Midbrain (tissue), 1 donor: Measurements from ENCODE around the gene PAPOLB.

ENCODE experiments used
- DNase-seq: peaks from one replicate; lab custom pipeline; 2025; lab: John Stamatoyannopoulos, UW

Gene PAPOLB

DNA sequence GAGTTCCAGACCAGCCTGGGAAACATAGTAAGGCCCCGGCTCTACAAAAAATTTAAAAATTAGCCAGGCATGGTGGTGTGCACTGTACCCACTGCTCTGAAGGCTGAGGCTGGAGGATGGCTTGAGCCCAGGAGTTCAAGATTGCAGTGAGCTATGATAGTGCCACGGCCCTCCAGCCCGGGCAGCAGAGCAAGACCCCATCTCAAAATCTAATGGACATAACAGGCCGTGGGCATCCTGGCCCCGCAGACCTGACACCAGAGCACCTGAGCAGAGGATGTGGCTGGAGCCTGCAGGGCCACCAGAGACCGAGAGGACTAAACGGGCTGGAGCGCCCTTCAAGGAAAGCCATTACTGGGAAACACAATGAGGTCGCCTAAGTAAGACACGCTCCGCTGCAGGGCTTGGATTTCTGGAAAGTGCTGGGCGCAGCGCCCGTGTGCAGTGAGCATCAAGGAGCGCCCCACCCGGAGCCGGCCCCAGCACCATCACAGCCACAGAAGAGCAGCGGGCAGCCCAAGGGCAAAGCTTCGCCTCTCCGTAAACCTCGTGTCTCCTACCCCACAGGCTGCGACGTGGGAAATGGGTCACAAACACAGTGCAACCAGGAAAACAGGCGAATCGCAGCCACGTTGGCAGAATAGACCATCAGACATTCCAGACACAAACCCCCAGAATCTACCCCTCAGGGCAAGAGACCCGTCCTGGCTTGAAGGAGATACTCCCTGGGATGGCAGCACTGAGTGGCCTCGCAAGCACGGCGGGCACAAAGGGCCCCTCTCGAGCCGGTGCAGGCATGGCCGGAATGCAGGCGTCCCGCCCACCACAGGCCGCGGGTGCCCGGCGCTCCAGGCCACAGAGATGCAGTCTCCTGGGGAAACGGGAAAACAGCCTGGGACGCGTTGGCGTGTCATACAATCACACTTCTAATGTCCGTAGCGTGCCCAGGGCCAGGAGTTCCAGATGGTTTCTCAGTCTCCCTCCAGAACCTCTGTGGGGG lies 16.8 kb upstream of the PAPOLB start:
- no peak for DNase-seq

- no peak for DNase-seq
Measured at GRCh38 chr7:4876586-4876985, 14.8 kb upstream of the PAPOLB start.

- DNase-seq = no peak
Measured at GRCh38 chr7:4875391-4875790, 13.6 kb upstream of the PAPOLB start.

GRCh38 chr7:4873071-4873944 lies 11.5 kb upstream of the PAPOLB start:
- DNase-seq = no peak

DNA sequence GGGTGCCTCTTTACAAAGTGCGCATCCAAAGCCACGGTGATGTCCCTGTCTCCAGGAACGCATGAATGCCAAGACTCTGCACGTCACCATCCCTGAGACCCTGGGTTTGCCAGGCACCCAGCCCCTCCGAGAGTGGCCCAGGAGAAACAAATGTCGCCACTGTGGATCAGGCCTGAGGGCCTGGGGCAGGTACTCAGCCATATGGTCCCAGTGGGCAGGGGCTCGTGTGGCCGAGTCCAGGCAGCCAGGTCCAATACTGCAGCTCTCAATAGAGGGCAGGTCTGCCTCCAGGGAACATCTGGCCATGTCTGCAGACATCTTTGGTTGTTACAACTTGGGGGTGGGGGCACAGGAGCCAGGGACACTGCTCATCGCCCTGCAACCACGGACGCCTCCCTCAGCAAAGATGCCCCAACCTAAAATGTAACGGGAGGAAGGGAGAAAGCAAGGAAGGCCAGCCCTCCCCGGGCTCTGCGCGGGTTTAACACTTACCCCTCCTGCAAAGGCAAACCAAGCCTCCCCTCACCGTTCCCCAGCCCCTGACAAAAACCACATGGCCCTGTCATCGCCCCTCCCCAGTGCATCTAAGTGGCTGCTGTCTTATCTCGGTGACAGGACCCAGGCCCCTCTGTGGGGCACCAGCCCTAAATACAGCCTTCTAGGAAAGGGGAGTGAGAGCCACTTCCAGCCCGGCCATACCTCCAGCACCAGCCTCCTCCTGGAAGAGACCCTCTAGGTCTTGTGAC lies 10.3 kb upstream of the PAPOLB start:
- DNase-seq = no peak

DNA sequence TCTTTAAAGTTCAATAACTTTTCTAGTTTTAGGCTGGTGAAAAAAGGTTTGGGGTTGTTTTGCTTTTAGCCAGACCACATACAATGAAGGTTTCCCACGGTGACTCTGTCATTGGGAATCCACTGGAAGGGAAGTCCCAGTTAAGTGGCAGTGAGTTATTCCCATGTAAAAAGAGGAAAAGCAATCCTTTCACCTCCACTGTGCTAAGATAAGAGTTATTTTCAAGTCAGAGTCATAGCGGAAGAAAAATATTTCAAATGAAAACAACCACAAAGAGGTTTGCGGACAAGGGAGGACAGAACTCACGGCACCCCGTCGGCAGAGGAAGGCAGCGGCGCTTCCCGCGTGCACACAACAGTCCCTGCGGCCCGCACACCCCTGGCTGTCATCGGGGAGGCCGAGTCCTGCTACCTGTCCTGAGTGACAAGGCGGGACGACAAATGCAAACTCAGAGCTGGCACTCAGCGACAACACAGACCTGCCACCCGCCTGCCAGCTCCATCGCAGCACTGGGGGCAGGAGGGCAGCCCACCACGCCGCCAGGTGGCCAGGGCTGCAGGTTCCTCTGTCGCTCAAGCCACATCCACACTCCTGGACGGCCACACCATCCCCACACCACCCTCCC lies 9.3 kb upstream of the PAPOLB start:
- no peak for DNase-seq

GRCh38 chr7:4868493-4868892 lies 6.7 kb upstream of the PAPOLB start:
- no peak for DNase-seq

- no peak for DNase-seq
Measured at GRCh38 chr7:4866528-4867496, 5.0 kb upstream of the PAPOLB start.

DNA sequence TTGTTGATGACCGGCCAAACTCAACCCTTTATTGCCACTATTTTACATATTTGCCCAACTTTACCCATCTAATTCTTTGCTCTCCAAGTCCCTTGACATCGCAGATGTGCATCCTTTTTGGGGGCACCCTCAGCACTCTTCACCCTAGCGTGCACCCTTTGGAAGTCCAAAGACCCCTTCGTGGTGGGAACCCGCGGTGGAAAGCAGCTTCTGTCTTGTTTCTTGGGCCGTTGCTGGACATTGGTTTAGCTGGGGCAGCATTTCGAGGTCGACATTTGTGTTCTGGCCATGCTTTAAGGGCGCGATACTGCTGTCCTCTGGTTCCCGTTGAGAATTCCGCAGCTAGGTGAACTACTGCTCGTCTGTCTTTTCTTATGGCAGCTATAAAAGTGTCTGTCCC lies 326 bp upstream of the PAPOLB start:
- DNase-seq = no peak

DNA sequence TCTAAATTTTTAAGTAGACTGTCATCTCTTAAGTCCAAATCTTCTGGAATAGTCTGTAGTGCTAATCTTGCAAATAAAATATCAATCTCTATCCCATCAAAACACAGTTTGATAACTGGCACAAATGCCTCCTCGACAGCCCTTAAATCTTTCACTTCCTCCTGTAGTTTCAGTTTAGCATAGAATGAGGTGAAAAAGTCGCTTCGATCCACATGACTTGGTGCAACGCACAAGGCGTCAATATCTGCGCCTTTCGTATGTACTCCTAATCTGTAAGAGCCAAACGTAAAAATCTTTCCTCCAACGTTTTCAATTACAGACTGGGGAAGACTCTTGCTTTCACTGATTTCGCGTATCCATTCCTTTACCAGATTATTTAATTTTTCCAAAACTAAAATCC lies 603 bp downstream of the PAPOLB start:
- no peak for DNase-seq

DNA sequence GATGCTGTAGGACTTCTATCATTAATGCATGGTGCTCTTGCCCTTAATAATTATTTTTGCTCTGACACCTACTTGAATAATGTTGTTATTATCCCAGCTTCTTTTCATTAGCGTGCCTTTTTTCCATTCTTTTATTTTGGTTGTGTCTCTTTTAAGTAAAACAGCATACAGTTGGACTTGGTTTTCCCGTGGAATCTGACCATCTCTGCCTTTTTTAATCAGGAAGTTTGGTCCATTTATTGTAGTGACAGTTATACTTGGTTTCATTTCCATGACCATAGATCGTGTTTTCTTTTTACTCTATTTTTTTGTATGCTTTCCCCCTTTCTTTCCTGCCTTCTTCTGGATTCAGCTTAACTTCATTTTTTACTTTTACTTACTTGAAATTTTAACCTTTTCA lies 4.6 kb downstream of the PAPOLB start:
- no peak for DNase-seq

GRCh38 chr7:4856336-4857057 lies 5.3 kb downstream of the PAPOLB start:
- DNase-seq = no peak

- no peak for DNase-seq
Measured at GRCh38 chr7:4854916-4855315, 6.9 kb downstream of the PAPOLB start.

- DNase-seq = no peak
Measured at GRCh38 chr7:4851459-4852422, 10.1 kb downstream of the PAPOLB start.

DNA sequence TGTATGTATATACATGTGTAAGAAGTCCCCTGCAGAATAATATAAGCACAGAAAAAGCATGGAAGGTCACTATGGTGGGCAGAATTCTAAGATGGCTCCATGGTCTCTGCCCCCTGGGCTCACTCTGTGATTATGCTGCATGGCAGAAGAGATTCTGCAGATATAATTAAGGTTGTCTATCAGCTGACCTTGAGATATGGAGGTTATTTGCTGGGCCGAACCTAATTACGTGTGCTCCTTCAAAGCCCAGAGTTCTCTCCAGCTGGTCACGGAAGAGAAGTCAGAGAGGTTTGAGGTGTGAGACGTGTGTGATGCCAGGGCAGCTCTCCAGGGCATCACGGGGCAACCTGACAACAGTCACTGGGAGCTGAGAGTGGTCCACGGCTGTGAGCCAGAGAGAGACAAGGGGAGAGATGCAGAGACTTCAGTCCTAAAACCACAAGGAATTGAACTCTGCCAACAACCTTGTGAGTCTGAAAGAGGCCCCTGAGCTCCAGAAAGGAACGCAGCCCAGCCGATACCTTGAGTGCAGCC lies 11.5 kb downstream of the PAPOLB start:
- DNase-seq = no peak

DNA sequence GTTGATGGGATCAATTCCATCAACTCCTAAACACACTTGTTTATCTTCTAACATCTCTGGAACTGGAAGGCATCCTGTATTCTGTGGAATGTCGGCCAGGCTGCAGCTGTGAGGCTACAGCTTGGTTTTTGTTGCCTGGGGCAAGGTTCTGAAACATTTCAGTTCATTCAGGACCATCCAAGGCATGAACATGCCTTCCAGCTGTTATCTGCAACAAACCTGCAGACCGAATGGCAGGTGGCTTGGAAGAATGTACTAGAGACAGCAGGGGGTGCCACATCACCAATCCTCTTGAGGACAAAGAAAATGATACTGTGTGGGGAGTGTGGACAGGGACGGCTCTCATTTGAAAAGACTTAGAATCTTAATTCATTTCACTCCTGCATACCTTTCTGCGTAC lies 12.4 kb downstream of the PAPOLB start:
- DNase-seq = peak; percentile 38

- DNase-seq = peak; percentile 12
Measured at GRCh38 chr7:4845740-4846142, 16.1 kb downstream of the PAPOLB start.
